IMR-90 (cell line): ENCODE data around the gene SVEP1. TPM values are rescaled to one million over a fixed set of nuclear protein-coding genes. Genes with fewer than 3 reads are reported as not detected.

ENCODE experiments used
- ATAC-seq: fragments of 200-7000 bp; cut with Tn5 transposase; 2 replicates; pipeline ENCODE4 v1.9.1; 2020; ENCODE audit warnings: low read depth, mild to moderate bottlenecking, moderate library complexity
- BruUV-seq: library from RNA; stranded (reverse); fragments of 400-500 nt; replicated peaks from 2 replicates; lab custom pipeline; 2021; lab: Mats Ljungman, UMichigan
- CTCF ChIA-PET: fragments of 300-600 bp; formaldehyde crosslinking; extraction: SDS; loops from one replicate; lab custom pipeline; 2021; ENCODE audit warnings: antibody characterized with exemption; lab: Yijun Ruan, JAX
- POLR2A ChIA-PET: fragments of 300-600 bp; sonication (Branson Sonifier 250); formaldehyde crosslinking; loops from one replicate; lab custom pipeline; 2022; ENCODE audit warnings: antibody characterized with exemption; ENCODE audit not compliant: unreplicated experiment; lab: Charles Lee
- DNase-seq: peaks from one replicate; pipeline ENCODE4 v3.0.0; 2013
- H2AFZ ChIP-seq: replicated peaks from 2 replicates; pipeline ENCODE3; 2013; ENCODE audit warnings: low read length, mild to moderate bottlenecking; ENCODE audit not compliant: poor library complexity
- H2AK5ac ChIP-seq: 2 replicates; pipeline ENCODE4 v1.6.1; 2013; ENCODE audit warnings: low read depth, low read length, inconsistent platforms
- H2AK9ac ChIP-seq: replicated peaks from 2 replicates; pipeline ENCODE3; 2013; ENCODE audit warnings: mild to moderate bottlenecking, low read depth, low read length, moderate library complexity; ENCODE audit not compliant: poor library complexity
- H2BK120ac ChIP-seq: 2 replicates; pipeline ENCODE4 v1.6.1; 2013; ENCODE audit warnings: low read depth, low read length, inconsistent platforms
- H2BK15ac ChIP-seq: 3 replicates; pipeline ENCODE4 v1.6.1; 2013; ENCODE audit warnings: low read depth, low read length, inconsistent platforms
- H2BK20ac ChIP-seq: 2 replicates; pipeline ENCODE4 v1.6.1; 2013; ENCODE audit warnings: low read depth, mild to moderate bottlenecking, inconsistent platforms, low read length, moderate library complexity
- H2BK5ac ChIP-seq: 2 replicates; pipeline ENCODE4 v1.6.1; 2013; ENCODE audit warnings: mild to moderate bottlenecking, low read depth, low read length, inconsistent platforms; ENCODE audit not compliant: poor library complexity, severe bottlenecking
- H3K14ac ChIP-seq: replicated peaks from 2 replicates; pipeline ENCODE4 v1.6.1; 2013; ENCODE audit warnings: low read depth, low read length, inconsistent platforms
- H3K18ac ChIP-seq: 2 replicates; pipeline ENCODE4 v1.6.1; 2013; ENCODE audit warnings: low read depth, low read length, control low read depth
- H3K23ac ChIP-seq: 2 replicates; pipeline ENCODE4 v1.6.1; 2013; ENCODE audit warnings: low read depth, low read length, inconsistent platforms
- H3K27ac ChIP-seq: 2 replicates; pipeline ENCODE4 v1.5.1; 2013; ENCODE audit warnings: mild to moderate bottlenecking, control low read depth, low read length; ENCODE audit not compliant: insufficient read depth
- H3K27me3 ChIP-seq: 2 replicates; pipeline ENCODE4 v1.6.1; 2013; ENCODE audit warnings: low read length; ENCODE audit not compliant: control insufficient read depth, insufficient read depth
- H3K36me3 ChIP-seq: 2 replicates; pipeline ENCODE4 v1.6.1; 2013; ENCODE audit warnings: low read length, mixed read lengths; ENCODE audit not compliant: control insufficient read depth, insufficient read depth
- H3K4ac ChIP-seq: 2 replicates; pipeline ENCODE4 v1.6.1; 2013; ENCODE audit warnings: low read depth, low read length, inconsistent platforms
- H3K4me1 ChIP-seq: 2 replicates; pipeline ENCODE4 v1.6.1; 2013; ENCODE audit warnings: low read length, mixed read lengths; ENCODE audit not compliant: control insufficient read depth, insufficient read depth
- H3K4me2 ChIP-seq: 2 replicates; pipeline ENCODE4 v1.6.1; 2013; ENCODE audit warnings: low read depth, mild to moderate bottlenecking, control low read depth, low read length, moderate library complexity
- H3K4me3 ChIP-seq: 2 replicates; pipeline ENCODE4 v1.5.1; 2013; ENCODE audit warnings: low read depth, mild to moderate bottlenecking, control low read depth, low read length, moderate library complexity; ENCODE audit not compliant: insufficient read depth
- H3K56ac ChIP-seq: 2 replicates; pipeline ENCODE4 v1.6.1; 2013; ENCODE audit warnings: low read length, inconsistent platforms; ENCODE audit not compliant: insufficient read depth; ENCODE audit errors: extremely low read depth
- H3K79me1 ChIP-seq, 2 experiments: 2 replicates each; pipeline ENCODE4 v1.6.1; 2013; ENCODE audit warnings: low read length in 2 of 2, inconsistent platforms in 1 of 2, low read depth in 1 of 2
- H3K9ac ChIP-seq: 2 replicates; pipeline ENCODE4 v1.6.1; 2013; ENCODE audit warnings: low read depth, low read length, control low read depth
- H3K9me1 ChIP-seq: 2 replicates; pipeline ENCODE4 v1.6.1; 2013; ENCODE audit warnings: low read length, inconsistent platforms; ENCODE audit not compliant: insufficient read depth
- H3K9me3 ChIP-seq: 2 replicates; pipeline ENCODE4 v1.6.1; 2013; ENCODE audit warnings: low read length; ENCODE audit not compliant: control insufficient read depth, insufficient read depth
- H4K20me1 ChIP-seq: 2 replicates; pipeline ENCODE4 v1.6.1; 2013; ENCODE audit warnings: low read length, inconsistent platforms; ENCODE audit not compliant: insufficient read depth
- H4K5ac ChIP-seq: 2 replicates; pipeline ENCODE4 v1.6.1; 2013; ENCODE audit warnings: mild to moderate bottlenecking, low read depth, low read length, control low read depth
- H4K8ac ChIP-seq, 2 experiments: 2 replicates each; pipeline ENCODE4 v1.6.1; 2013; ENCODE audit warnings: low read depth in 2 of 2, low read length in 2 of 2, control low read depth in 1 of 2, inconsistent platforms in 1 of 2
- H4K91ac ChIP-seq: 2 replicates; pipeline ENCODE4 v1.6.1; 2013; ENCODE audit warnings: low read depth, low read length, inconsistent platforms; ENCODE audit not compliant: insufficient read depth
- BHLHE40 ChIP-seq: fragments of 150-350 bp; IDR thresholded peaks from 2 replicates; pipeline ENCODE4 v1.6.1; 2016; ENCODE audit warnings: mild to moderate bottlenecking, low read depth, low read length
- CEBPB ChIP-seq: IDR thresholded peaks from 2 replicates; pipeline ENCODE4 v1.6.1; 2012; ENCODE audit warnings: low read depth, low read length, improper control_type of control experiment
- CHD1 ChIP-seq: IDR thresholded peaks from 2 replicates; pipeline ENCODE4 v1.6.1; 2012; ENCODE audit warnings: low read depth, low read length, improper control_type of control experiment
- CTCF ChIP-seq: conservative IDR thresholded peaks from 2 replicates; pipeline ENCODE4 v1.5.1; 2012; ENCODE audit warnings: mild to moderate bottlenecking, low read depth, low read length, improper control_type of control experiment
- ELK1 ChIP-seq: fragments of 150-350 bp; IDR thresholded peaks from 2 replicates; pipeline ENCODE4 v1.6.1; 2016; ENCODE audit warnings: low read depth, mild to moderate bottlenecking, low read length, moderate library complexity, borderline replicate concordance
- FOS ChIP-seq: fragments of 150-350 bp; IDR thresholded peaks from 2 replicates; pipeline ENCODE4 v1.6.1; 2016; ENCODE audit warnings: low read depth, low read length
- MAFK ChIP-seq: IDR thresholded peaks from 2 replicates; pipeline ENCODE4 v1.6.1; 2012; ENCODE audit warnings: low read depth, low read length, improper control_type of control experiment
- MAZ ChIP-seq: IDR thresholded peaks from 2 replicates; pipeline ENCODE4 v1.6.1; 2012; ENCODE audit warnings: low read depth, mild to moderate bottlenecking, low read length, improper control_type of control experiment, moderate library complexity, borderline replicate concordance
- MXI1 ChIP-seq: IDR thresholded peaks from 2 replicates; pipeline ENCODE4 v1.6.1; 2012; ENCODE audit warnings: low read depth, mild to moderate bottlenecking, low read length, moderate library complexity, borderline replicate concordance
- NFE2L2 ChIP-seq: fragments of 150-350 bp; IDR thresholded peaks from 2 replicates; pipeline ENCODE4 v1.6.1; 2016; ENCODE audit warnings: low read depth, mild to moderate bottlenecking, low read length
- POLR2A ChIP-seq: IDR thresholded peaks from 2 replicates; pipeline ENCODE4 v1.6.1; 2012; ENCODE audit warnings: mild to moderate bottlenecking, low read depth, low read length
- RAD21 ChIP-seq: IDR thresholded peaks from 2 replicates; pipeline ENCODE4 v1.6.1; 2012; ENCODE audit warnings: low read length, improper control_type of control experiment
- SMC3 ChIP-seq: fragments of 150-350 bp; IDR thresholded peaks from 2 replicates; pipeline ENCODE4 v1.6.1; 2016; ENCODE audit warnings: low read depth, mild to moderate bottlenecking, antibody characterized with exemption, low read length, moderate library complexity
- USF2 ChIP-seq: fragments of 150-350 bp; IDR thresholded peaks from 2 replicates; pipeline ENCODE4 v1.6.1; 2017; ENCODE audit warnings: mild to moderate bottlenecking, antibody characterized with exemption, low read length, low read depth
- WGBS, 2 experiments: methylation state at CpG; one replicate each; pipeline versions ENCODE4 v1.1.5 to v1.1.7; 2013; ENCODE audit warnings: missing lambda C conversion rate in 2 of 2; ENCODE audit not compliant: insufficient read length in 1 of 2; ENCODE audit errors: extremely low coverage in 2 of 2; 5-methylcytosine and 5-hydroxymethylcytosine counted together
- dilution Hi-C: fragments of 300-500 bp; cut with HindIII; formaldehyde crosslinking; loops from one replicate; pipeline ENCODE4 v1.14.3; 2018; ENCODE audit warnings: low sequenced_read_pairs; ENCODE audit not compliant: unreplicated experiment
- in situ Hi-C: fragments of 300-500 bp; cut with MboI; formaldehyde crosslinking; loops from 3 replicates; pipeline ENCODE4 v1.14.3; 2019; ENCODE audit warnings: low sequenced_read_pairs, inconsistent platforms, mixed read lengths
- intact Hi-C: fragments of 100-400 bp; cut with micrococcal nuclease; formaldehyde crosslinking; loops from 2 replicates; pipeline ENCODE4 v1.10.0; 2022
- polyA plus RNA-seq, 3 experiments: library from polyadenylated mRNA; depleted of rRNA; stranded (reverse); fragments of >200 nt; gene quantifications; 2 replicates each; pipeline ENCODE4 v1.2.3, GENCODE V29; 2012; ENCODE audit warnings: low replicate concordance in 1 of 3
- total RNA-seq: library from RNA; depleted of rRNA; stranded (reverse); fragments of >200 nt; gene quantifications from 2 replicates; pipeline ENCODE4 v1.2.3, GENCODE V29; 2012

The SVEP1 gene
- total and polyA plus RNA-seq, 2 of the 4 experiments (the other 2 are of a cell fraction), result 4.8 to 16.7 TPM

- peak overlapping the region; percentile 47 for H3K27ac ChIP-seq
- H3K9ac ChIP-seq, result no peak overlapping the region
- DNase-seq, result peak; percentile 98
- no peaks in the 10 kb centered on the region; the same call in 1 of the 2 replicates for H3K9me1 ChIP-seq
- H3K56ac ChIP-seq, result peak overlapping the region; percentile 45; the same call in 1 of the 2 replicates
- dilution Hi-C loops, result no loop called here
- peak overlapping the region; percentile 34 to 76 for H4K8ac ChIP-seq
- H3K4me1 ChIP-seq, result peaks cover 5% of the 10 kb centered on the region
- intact Hi-C loops, result no loop called here
- no peaks in the 10 kb centered on the region for H3K9me3 ChIP-seq
- peak overlapping the region; percentile 80 for H4K91ac ChIP-seq
- ChIA-PET CTCF (interaction anchor here (0.6 kb wide), 1 partner anchor 508 kb away, joined by 3 read pairs; no protein-coding TSS in a partner anchor), POLR2A (no interaction called here)
- H3K23ac ChIP-seq, result peak overlapping the region; percentile 66; the same call in 1 of the 2 replicates
- peak overlapping the region; percentile 5 for H2AK9ac ChIP-seq
- H4K5ac ChIP-seq, result peak overlapping the region; percentile 53
- ATAC-seq, result peak; percentile 86
- H3K27me3 ChIP-seq, result no peaks in the 10 kb centered on the region
- no TSS peak for BruUV-seq
- WGBS, 2 experiments, result 33% methylated on average over 3 of the region's 9 CpGs; no CpG with 5 or more reads in 1 of the 2 experiments
- peak overlapping the region; percentile 77 for H2BK120ac ChIP-seq
- peak overlapping the region; percentile 72 for H3K4ac ChIP-seq
- no peaks in the 10 kb centered on the region for H3K79me1 ChIP-seq
- peak overlapping the region; percentile 66 for H2BK20ac ChIP-seq
- peak overlapping the region; percentile 60 for H2BK15ac ChIP-seq
- H3K36me3 ChIP-seq, result no peaks in the 10 kb centered on the region
- 0 out of 2 replicates have a peak overlapping the region, but pooled peaks have one; percentile 33 for H2AK5ac ChIP-seq
- in situ Hi-C loops, result loop anchor here (25.0 kb wide), 1 partner anchor 286 kb away; no protein-coding TSS in a partner anchor
- peak overlapping the region; percentile 50; the same call in 1 of the 2 replicates for H3K4me2 ChIP-seq
- H4K20me1 ChIP-seq, result no peaks in the 10 kb centered on the region
- H2AFZ ChIP-seq, result peak overlapping the region; percentile 67
- H2BK5ac ChIP-seq, result peak overlapping the region; percentile 85
- H3K4me3 ChIP-seq, result no peak overlapping the region
- H3K14ac ChIP-seq, result peak overlapping the region; percentile 32
- peak overlapping the region; percentile 58 for H3K18ac ChIP-seq
- TF ChIP-seq ELK1 (no peak), MXI1 (no peak), CTCF (no peak), CEBPB (peak; percentile 95), CHD1 (0 out of 2 replicates have a peak, but pooled peaks have one; percentile 38), MAFK (peak; percentile 92), POLR2A (no peak), MAZ (no peak), USF2 (no peak), RAD21 (0 out of 2 replicates have a peak, but pooled peaks have one; percentile 17), SMC3 (no peak), NFE2L2 (no peak), BHLHE40 (peak; percentile 28; the same call in 1 of the 2 replicates), FOS (peak; percentile 60)
These were observed 46.7 kb upstream of the SVEP1 start for GRCh38 chr9:110626101-110626829.
